ENCODE results near the gene TIGD7. TPM values are rescaled to one million over a fixed set of nuclear protein-coding genes. Genes with fewer than 3 reads are reported as not detected.

Gene TIGD7
- total and polyA plus RNA-seq, 2 of the 13 experiments (the other 11 are each of a cell fraction or from before 2014, with no cell fraction given), result not detected

DNA sequence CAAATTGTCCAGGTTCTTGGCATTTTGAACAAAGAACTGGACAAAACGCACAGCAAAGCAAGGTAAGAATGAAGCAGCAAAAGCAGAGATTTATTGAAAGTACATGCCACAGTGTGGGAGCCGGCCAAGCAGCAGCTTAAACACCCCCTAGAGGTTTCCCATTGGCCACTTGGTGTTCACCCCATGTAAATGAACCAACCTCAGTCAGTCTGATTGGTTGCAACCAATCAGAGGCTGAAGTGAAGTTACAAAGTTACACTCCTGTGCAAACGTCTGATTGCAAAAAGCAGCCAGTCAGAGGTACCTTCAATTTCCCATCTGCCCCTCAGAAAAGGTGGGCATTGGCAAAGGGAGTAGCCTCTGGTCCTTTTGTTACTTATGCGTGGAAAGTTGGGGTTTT is 30.7 kb downstream of the TIGD7 start (continued):
- TF ChIP-seq, protein P1, sequence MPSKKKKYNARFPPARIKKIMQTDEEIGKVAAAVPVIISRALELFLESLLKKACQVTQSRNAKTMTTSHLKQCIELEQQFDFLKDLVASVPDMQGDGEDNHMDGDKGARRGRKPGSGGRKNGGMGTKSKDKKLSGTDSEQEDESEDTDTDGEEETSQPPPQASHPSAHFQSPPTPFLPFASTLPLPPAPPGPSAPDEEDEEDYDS (CRISPR knock-in tag; IDR thresholded peaks at IDR 0.05), result peak; percentile 98
- TF ChIP-seq, protein P2, sequence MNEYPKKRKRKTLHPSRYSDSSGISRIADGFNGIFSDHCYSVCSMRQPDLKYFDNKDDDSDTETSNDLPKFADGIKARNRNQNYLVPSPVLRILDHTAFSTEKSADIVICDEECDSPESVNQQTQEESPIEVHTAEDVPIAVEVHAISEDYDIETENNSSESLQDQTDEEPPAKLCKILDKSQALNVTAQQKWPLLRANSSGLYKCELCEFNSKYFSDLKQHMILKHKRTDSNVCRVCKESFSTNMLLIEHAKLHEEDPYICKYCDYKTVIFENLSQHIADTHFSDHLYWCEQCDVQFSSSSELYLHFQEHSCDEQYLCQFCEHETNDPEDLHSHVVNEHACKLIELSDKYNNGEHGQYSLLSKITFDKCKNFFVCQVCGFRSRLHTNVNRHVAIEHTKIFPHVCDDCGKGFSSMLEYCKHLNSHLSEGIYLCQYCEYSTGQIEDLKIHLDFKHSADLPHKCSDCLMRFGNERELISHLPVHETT (CRISPR knock-in tag; conservative IDR thresholded peaks at IDR 0.05), result 0 out of 2 replicates have a peak, but pooled peaks have one; percentile 22
- TF ChIP-seq ZNF160 (CRISPR knock-in tag; IDR thresholded peaks at IDR 0.05) (peak; percentile 52; the same call in 1 of the 2 replicates), ZNF550 (CRISPR knock-in tag; IDR thresholded peaks at IDR 0.05; ENCODE audit: borderline replicate concordance) (no peak), AKAP8 (CRISPR knock-in tag; IDR thresholded peaks at IDR 0.05) (no peak), FOXP1 (IDR thresholded peaks at IDR 0.05) (no peak), FOXP1 (CRISPR knock-in tag; IDR thresholded peaks at IDR 0.05) (no peak), HDAC2 (CRISPR knock-in tag; IDR thresholded peaks at IDR 0.05) (peak; percentile 15; the same call in 1 of the 2 replicates), RFX5 (IDR thresholded peaks at IDR 0.05; ENCODE audit: low read depth, low read length) (no peak), ERF (CRISPR knock-in tag; IDR thresholded peaks at IDR 0.05) (peak; percentile 20; the same call in 1 of the 2 replicates), ZFP36 (IDR thresholded peaks at IDR 0.05; ENCODE audit: borderline replicate concordance, low read depth, low read length, partially characterized antibody) (no peak), ZSCAN30 (CRISPR knock-in tag; IDR thresholded peaks at IDR 0.05) (peak; percentile 76; the same call in 1 of the 2 replicates), JARID2 (CRISPR knock-in tag; IDR thresholded peaks at IDR 0.05; ENCODE audit: insufficient replicate concordance) (no peak), ZNF83 (CRISPR knock-in tag; IDR thresholded peaks at IDR 0.05; ENCODE audit: borderline replicate concordance) (no peak), HNF4G (IDR thresholded peaks at IDR 0.05; ENCODE audit: borderline replicate concordance, low read depth, low read length) (no peak), HNF4G (CRISPR knock-in tag; IDR thresholded peaks at IDR 0.05; ENCODE audit: borderline replicate concordance, low read depth) (no peak), POLR2A (IDR thresholded peaks at IDR 0.05; ENCODE audit: insufficient read depth in 1 of 2, low read depth in 2 of 2, low read length in 2 of 2) (peak; percentile 48 to 84; a peak in 3 of 4 replicates)
- TF ChIP-seq, protein P3, sequence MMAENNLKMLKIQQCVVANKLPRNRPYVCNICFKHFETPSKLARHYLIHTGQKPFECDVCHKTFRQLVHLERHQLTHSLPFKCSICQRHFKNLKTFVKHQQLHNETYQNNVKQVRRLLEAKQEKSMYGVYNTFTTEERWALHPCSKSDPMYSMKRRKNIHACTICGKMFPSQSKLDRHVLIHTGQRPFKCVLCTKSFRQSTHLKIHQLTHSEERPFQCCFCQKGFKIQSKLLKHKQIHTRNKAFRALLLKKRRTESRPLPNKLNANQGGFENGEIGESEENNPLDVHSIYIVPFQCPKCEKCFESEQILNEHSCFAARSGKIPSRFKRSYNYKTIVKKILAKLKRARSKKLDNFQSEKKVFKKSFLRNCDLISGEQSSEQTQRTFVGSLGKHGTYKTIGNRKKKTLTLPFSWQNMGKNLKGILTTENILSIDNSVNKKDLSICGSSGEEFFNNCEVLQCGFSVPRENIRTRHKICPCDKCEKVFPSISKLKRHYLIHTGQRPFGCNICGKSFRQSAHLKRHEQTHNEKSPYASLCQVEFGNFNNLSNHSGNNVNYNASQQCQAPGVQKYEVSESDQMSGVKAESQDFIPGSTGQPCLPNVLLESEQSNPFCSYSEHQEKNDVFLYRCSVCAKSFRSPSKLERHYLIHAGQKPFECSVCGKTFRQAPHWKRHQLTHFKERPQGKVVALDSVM (CRISPR knock-in tag; IDR thresholded peaks at IDR 0.05), result 0 out of 2 replicates have a peak, but pooled peaks have one; percentile 22
- TF ChIP-seq, protein P4, sequence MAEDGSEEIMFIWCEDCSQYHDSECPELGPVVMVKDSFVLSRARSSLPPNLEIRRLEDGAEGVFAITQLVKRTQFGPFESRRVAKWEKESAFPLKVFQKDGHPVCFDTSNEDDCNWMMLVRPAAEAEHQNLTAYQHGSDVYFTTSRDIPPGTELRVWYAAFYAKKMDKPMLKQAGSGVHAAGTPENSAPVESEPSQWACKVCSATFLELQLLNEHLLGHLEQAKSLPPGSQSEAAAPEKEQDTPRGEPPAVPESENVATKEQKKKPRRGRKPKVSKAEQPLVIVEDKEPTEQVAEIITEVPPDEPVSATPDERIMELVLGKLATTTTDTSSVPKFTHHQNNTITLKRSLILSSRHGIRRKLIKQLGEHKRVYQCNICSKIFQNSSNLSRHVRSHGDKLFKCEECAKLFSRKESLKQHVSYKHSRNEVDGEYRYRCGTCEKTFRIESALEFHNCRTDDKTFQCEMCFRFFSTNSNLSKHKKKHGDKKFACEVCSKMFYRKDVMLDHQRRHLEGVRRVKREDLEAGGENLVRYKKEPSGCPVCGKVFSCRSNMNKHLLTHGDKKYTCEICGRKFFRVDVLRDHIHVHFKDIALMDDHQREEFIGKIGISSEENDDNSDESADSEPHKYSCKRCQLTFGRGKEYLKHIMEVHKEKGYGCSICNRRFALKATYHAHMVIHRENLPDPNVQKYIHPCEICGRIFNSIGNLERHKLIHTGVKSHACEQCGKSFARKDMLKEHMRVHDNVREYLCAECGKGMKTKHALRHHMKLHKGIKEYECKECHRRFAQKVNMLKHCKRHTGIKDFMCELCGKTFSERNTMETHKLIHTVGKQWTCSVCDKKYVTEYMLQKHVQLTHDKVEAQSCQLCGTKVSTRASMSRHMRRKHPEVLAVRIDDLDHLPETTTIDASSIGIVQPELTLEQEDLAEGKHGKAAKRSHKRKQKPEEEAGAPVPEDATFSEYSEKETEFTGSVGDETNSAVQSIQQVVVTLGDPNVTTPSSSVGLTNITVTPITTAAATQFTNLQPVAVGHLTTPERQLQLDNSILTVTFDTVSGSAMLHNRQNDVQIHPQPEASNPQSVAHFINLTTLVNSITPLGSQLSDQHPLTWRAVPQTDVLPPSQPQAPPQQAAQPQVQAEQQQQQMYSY (CRISPR knock-in tag; IDR thresholded peaks at IDR 0.05), result no peak
- TF ChIP-seq, protein P5, sequence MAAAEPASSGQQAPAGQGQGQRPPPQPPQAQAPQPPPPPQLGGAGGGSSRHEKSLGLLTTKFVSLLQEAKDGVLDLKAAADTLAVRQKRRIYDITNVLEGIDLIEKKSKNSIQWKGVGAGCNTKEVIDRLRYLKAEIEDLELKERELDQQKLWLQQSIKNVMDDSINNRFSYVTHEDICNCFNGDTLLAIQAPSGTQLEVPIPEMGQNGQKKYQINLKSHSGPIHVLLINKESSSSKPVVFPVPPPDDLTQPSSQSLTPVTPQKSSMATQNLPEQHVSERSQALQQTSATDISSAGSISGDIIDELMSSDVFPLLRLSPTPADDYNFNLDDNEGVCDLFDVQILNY (CRISPR knock-in tag; conservative IDR thresholded peaks at IDR 0.05), result no peak

All from HepG2 (cell line).